Liver (tissue), 9 donors: ENCODE data around the gene ZNF595. TPM values are rescaled to one million over a fixed set of nuclear protein-coding genes. Genes with fewer than 3 reads are reported as not detected.
"Not testable (repeated sequence)": the region's sequence is repeated elsewhere in the genome, so short reads cannot be mapped to it uniquely, and the experiment has no call there.

ENCODE experiments used
- DNase-seq: peaks from one replicate; pipeline ENCODE4 v3.0.0-alpha.2; 2017; ENCODE audit warnings: low spot score
- H3K27ac ChIP-seq, 2 donors: one replicate each; pipeline ENCODE4 v1.7.0; 2013; ENCODE audit warnings: inconsistent platforms in 2 of 2, low read length in 2 of 2, control low read depth in 1 of 2, low read depth in 1 of 2, mild to moderate bottlenecking in 1 of 2
- H3K27me3 ChIP-seq, 4 donors: one replicate each; pipeline versions ENCODE4 v1.6.1 to v1.7.0; 2013; ENCODE audit warnings: low read length in 3 of 4, inconsistent platforms in 1 of 4, mild to moderate bottlenecking in 1 of 4, moderate library complexity in 1 of 4; ENCODE audit not compliant: control insufficient read depth in 4 of 4, insufficient read depth in 4 of 4
- H3K36me3 ChIP-seq, 4 donors: one replicate each; pipeline versions ENCODE4 v1.6.1 to v1.7.0; 2013; ENCODE audit warnings: low read length in 3 of 4, mild to moderate bottlenecking in 3 of 4, low read depth in 1 of 4, moderate library complexity in 1 of 4; ENCODE audit not compliant: control insufficient read depth in 4 of 4, insufficient read depth in 3 of 4
- H3K4me1 ChIP-seq, 4 donors: one replicate each; pipeline versions ENCODE4 v1.6.1 to v1.7.0; 2013; ENCODE audit warnings: low read length in 3 of 4, mild to moderate bottlenecking in 3 of 4, moderate library complexity in 1 of 4; ENCODE audit not compliant: control insufficient read depth in 4 of 4, insufficient read depth in 4 of 4
- H3K4me3 ChIP-seq, 3 donors: one replicate each; pipeline versions ENCODE4 v1.6.1 to v1.7.0; 2013; ENCODE audit warnings: low read length in 3 of 3, control low read depth in 1 of 3, low read depth in 1 of 3, mild to moderate bottlenecking in 1 of 3
- H3K9ac ChIP-seq, 2 donors: one replicate each; pipeline ENCODE4 v1.7.0; 2013; ENCODE audit warnings: low read length in 2 of 2, mild to moderate bottlenecking in 2 of 2, moderate library complexity in 2 of 2, control low read depth in 1 of 2, low read depth in 1 of 2
- H3K9me3 ChIP-seq, 4 donors: one replicate each; pipeline versions ENCODE4 v1.6.1 to v1.7.0; 2013; ENCODE audit warnings: low read length in 3 of 4; ENCODE audit not compliant: control insufficient read depth in 4 of 4
- CTCF ChIP-seq: fragments of 150-350 bp; IDR thresholded peaks from 2 replicates; pipeline ENCODE4 v1.5.1; 2017; ENCODE audit warnings: improper control_type of control experiment, low read depth, low read length; ENCODE audit not compliant: missing input control
- FOXA2 ChIP-seq: IDR thresholded peaks from 2 replicates; pipeline ENCODE4 v1.6.1; 2016; ENCODE audit warnings: antibody characterized with exemption
- JUND ChIP-seq, 2 donors: IDR thresholded peaks; 2 replicates each; pipeline ENCODE4 v1.6.1; 2016; ENCODE audit warnings: antibody characterized with exemption in 2 of 2
- REST ChIP-seq: IDR thresholded peaks from 2 replicates; pipeline ENCODE4 v1.6.1; 2016; ENCODE audit warnings: antibody characterized with exemption, mild to moderate bottlenecking
- RXRA ChIP-seq, 2 donors: IDR thresholded peaks; 2 replicates each; pipeline ENCODE4 v1.6.1; 2017 to 2018; ENCODE audit warnings: antibody characterized with exemption in 2 of 2, mild to moderate bottlenecking in 1 of 2
- YY1 ChIP-seq: IDR thresholded peaks from 2 replicates; pipeline ENCODE4 v1.6.1; 2016; ENCODE audit warnings: antibody characterized with exemption, mild to moderate bottlenecking
- ZBTB33 ChIP-seq: IDR thresholded peaks from 2 replicates; pipeline ENCODE4 v1.6.1; 2016; ENCODE audit warnings: antibody characterized with exemption
- WGBS: extraction: QIAGEN DNeasy Blood & Tissue Kit; methylation state at CpG from one replicate; pipeline ENCODE4 v1.1.7; 2013; 5-methylcytosine and 5-hydroxymethylcytosine counted together
- polyA plus RNA-seq, 2 donors: library from polyadenylated mRNA; stranded (reverse) in 1 of 2; unstranded in 1 of 2; fragments of 200-250 nt in 1 of 2; fragments of >200 nt in 1 of 2; fragmentation: Nextera tagmentation in 1 of 2; extraction: Ambion mirVana in 1 of 2; gene quantifications; one replicate each; pipeline versions ENCODE4 v1.2.1 to v1.2.3, GENCODE V29; 2013 to 2015
- total RNA-seq, 2 donors: library from RNA; depleted of rRNA; stranded (reverse); fragments of >200 nt; gene quantifications; one replicate each; pipeline ENCODE4 v1.2.3, GENCODE V29; 2014
- donor health status: healthy.
- donor health status: healthy.
- donor health status: healthy.
- donor health status: healthy.
- donor health status: healthy.

ZNF595 gene
- total and polyA plus RNA-seq, 4 donors = 2.1 to 9.9 (median 5.8) TPM

GRCh38 chr4:85951-86350 is 32.8 kb downstream of the ZNF595 start:
- Histone ChIP-seq H3K27me3 (no peaks in the 10 kb centered on the region), H3K27ac (no peak overlapping the region), H3K4me3 (peak overlapping the region in 2 of 3 donors; percentile 58 to 66), H3K9ac (no peak overlapping the region), H3K9me3 (peaks cover 36 to 86% (median 62%) of the 10 kb centered on the region in 4 donors), H3K4me1 (no peaks in the 10 kb centered on the region), H3K36me3 (peaks cover 10 to 45% (median 41%) of the 10 kb centered on the region in 4 donors)
- DNase-seq = no peak
- TF ChIP-seq RXRA (IDR thresholded peaks at IDR 0.05) (no peak), FOXA2 (no peak), JUND (IDR thresholded peaks at IDR 0.05) (no peak), CTCF (no peak), ZBTB33 (no peak), REST (no peak)
- 97% methylated on average over 3 of the region's 3 CpGs for WGBS

GRCh38 chr4:86559-87324 is 33.6 kb downstream of the ZNF595 start:
- 93% methylated on average over 7 of the region's 7 CpGs for WGBS
- Histone ChIP-seq H3K36me3 (peaks cover 10 to 42% (median 38%) of the 10 kb centered on the region in 4 donors), H3K4me3 (peak overlapping the region in 2 of 3 donors; percentile 58 to 66), H3K9me3 (peaks cover 36 to 90% (median 64%) of the 10 kb centered on the region in 4 donors)
- not testable (repeated sequence) for H3K4me1 ChIP-seq, H3K27ac ChIP-seq, H3K27me3 ChIP-seq, DNase-seq, H3K9ac ChIP-seq

- Histone ChIP-seq H3K4me3 (peak overlapping the region in 2 of 3 donors; percentile 38 to 42), H3K27me3 (no peaks in the 10 kb centered on the region), H3K9me3 (peaks cover 49 to 77% (median 57%) of the 10 kb centered on the region in 4 donors), H3K27ac (no peak overlapping the region), H3K36me3 (no peaks in the 10 kb centered on the region), H3K9ac (no peak overlapping the region), H3K4me1 (no peaks in the 10 kb centered on the region)
- 91% methylated on average over 1 of the region's 1 CpG for WGBS
- TF ChIP-seq YY1 = no peak
- no peak for TF ChIP-seq ZBTB33
- no peak for DNase-seq
Measured at GRCh38 chr4:98386-98785, 45.3 kb downstream of the ZNF595 start.
